ENCODE data around the gene VTI1A.

The VTI1A gene

DNA sequence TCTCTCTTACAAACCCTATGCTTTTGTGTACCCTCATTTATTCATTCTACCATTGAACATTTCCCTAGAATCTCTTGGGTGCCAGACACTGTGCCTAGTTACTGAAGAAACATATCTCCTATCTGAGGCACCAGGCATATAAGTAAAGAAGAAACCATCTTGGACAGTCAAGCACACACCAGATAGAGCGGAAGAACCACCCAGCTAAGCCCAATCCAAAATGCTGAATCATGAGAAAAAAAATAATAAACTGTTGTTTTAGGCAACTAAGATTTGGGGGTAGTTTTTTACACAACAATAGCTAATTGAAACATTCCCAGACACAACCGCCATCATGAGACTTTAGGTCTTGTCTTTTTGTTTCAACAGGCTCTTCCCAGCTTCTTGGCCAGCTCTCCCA lies 400.8 kb downstream of the VTI1A start:
- no peak overlapping the region for H3K9ac ChIP-seq
- H3K4me1 ChIP-seq (ENCODE audit: low read depth, poor library complexity, severe bottlenecking): no peaks in the 10 kb centered on the region
- no peaks in the 10 kb centered on the region for H3K79me2 ChIP-seq (ENCODE audit: insufficient read depth, low read depth)
- no peaks in the 10 kb centered on the region for H4K20me1 ChIP-seq (ENCODE audit: insufficient read depth)
- H3K27ac ChIP-seq: no peak overlapping the region
- H3K4me3 ChIP-seq (IDR thresholded peaks at IDR 0.05; ENCODE audit: insufficient read depth, low read depth, low read length): no peak overlapping the region
- TF ChIP-seq, protein P1, sequence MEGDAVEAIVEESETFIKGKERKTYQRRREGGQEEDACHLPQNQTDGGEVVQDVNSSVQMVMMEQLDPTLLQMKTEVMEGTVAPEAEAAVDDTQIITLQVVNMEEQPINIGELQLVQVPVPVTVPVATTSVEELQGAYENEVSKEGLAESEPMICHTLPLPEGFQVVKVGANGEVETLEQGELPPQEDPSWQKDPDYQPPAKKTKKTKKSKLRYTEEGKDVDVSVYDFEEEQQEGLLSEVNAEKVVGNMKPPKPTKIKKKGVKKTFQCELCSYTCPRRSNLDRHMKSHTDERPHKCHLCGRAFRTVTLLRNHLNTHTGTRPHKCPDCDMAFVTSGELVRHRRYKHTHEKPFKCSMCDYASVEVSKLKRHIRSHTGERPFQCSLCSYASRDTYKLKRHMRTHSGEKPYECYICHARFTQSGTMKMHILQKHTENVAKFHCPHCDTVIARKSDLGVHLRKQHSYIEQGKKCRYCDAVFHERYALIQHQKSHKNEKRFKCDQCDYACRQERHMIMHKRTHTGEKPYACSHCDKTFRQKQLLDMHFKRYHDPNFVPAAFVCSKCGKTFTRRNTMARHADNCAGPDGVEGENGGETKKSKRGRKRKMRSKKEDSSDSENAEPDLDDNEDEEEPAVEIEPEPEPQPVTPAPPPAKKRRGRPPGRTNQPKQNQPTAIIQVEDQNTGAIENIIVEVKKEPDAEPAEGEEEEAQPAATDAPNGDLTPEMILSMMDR (conservative IDR thresholded peaks at IDR 0.05; ENCODE audit: low read depth, low read length): no peak
- H3K36me3 ChIP-seq (ENCODE audit: insufficient read depth): no peaks in the 10 kb centered on the region
- no peak overlapping the region for H2AFZ ChIP-seq (ENCODE audit: low read depth)
- no peak overlapping the region for H3K4me2 ChIP-seq
- no peaks in the 10 kb centered on the region for H3K27me3 ChIP-seq (ENCODE audit: insufficient read depth, low read depth)

DNA sequence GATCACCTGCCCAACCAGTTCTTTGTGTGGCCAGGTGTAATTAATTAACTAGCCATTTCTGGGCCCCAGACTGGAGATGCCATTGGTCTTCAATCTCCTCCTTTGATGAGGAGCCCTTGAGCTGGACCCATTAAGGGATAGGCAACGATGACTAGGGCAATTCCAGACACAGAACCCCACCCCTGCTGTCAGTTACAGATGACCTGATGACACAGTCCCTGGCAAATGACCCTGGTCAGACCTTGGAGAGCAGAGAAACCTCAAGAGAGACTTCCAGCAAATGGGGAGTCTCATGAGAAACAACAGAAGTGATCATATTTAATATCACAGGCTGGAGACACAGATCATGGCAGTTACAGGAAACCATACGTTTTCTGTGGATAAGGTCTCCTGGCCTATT lies 401.2 kb downstream of the VTI1A start:
- Histone ChIP-seq H2AFZ (ENCODE audit: low read depth) (no peak overlapping the region), H3K4me2 (no peak overlapping the region), H3K79me2 (ENCODE audit: insufficient read depth, low read depth) (no peaks in the 10 kb centered on the region), H3K4me1 (ENCODE audit: low read depth, poor library complexity, severe bottlenecking) (no peaks in the 10 kb centered on the region), H3K9ac (no peak overlapping the region), H3K36me3 (ENCODE audit: insufficient read depth) (no peaks in the 10 kb centered on the region), H4K20me1 (ENCODE audit: insufficient read depth) (no peaks in the 10 kb centered on the region), H3K27me3 (ENCODE audit: insufficient read depth, low read depth) (no peaks in the 10 kb centered on the region), H3K27ac (no peak overlapping the region), H3K4me3 (IDR thresholded peaks at IDR 0.05; ENCODE audit: insufficient read depth, low read depth, low read length) (no peak overlapping the region)
- TF ChIP-seq, protein P1 (conservative IDR thresholded peaks at IDR 0.05; ENCODE audit: low read depth, low read length): no peak

DNA sequence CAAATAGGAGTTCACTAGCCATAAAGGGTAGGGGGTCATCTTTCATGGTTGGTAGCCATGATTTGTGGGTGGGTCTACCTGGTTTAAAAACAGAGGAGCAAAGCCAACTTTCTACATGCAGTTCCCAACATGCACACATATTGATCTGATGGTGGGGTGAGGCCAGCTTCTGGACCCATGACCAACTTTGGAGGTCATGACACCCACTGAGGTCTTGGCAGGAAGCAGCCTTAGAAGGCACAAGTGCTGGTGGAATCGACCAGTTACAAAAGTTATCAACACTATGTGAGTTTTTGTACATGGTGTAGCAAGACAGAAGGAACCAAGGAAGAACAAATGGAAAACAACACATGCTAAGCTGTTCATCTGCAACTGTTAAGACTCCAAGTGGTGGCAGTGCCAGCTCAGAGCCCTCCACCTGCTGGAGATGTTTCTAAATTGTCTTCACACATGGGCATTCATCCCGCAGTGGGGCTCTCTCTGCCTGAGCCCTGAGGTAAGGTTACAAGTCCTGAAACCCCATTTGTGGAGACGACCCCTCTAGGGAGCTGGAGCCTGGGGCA lies 401.9 kb downstream of the VTI1A start:
- Histone ChIP-seq H3K27ac (no peak overlapping the region), H3K36me3 (ENCODE audit: insufficient read depth) (no peaks in the 10 kb centered on the region), H3K4me3 (IDR thresholded peaks at IDR 0.05; ENCODE audit: insufficient read depth, low read depth, low read length) (no peak overlapping the region), H3K27me3 (ENCODE audit: insufficient read depth, low read depth) (no peaks in the 10 kb centered on the region), H2AFZ (ENCODE audit: low read depth) (no peak overlapping the region), H3K9ac (no peak overlapping the region), H4K20me1 (ENCODE audit: insufficient read depth) (no peaks in the 10 kb centered on the region), H3K79me2 (ENCODE audit: insufficient read depth, low read depth) (no peaks in the 10 kb centered on the region), H3K4me1 (ENCODE audit: low read depth, poor library complexity, severe bottlenecking) (no peaks in the 10 kb centered on the region), H3K4me2 (no peak overlapping the region)
- TF ChIP-seq, protein P1 (conservative IDR thresholded peaks at IDR 0.05; ENCODE audit: low read depth, low read length): no peak

DNA sequence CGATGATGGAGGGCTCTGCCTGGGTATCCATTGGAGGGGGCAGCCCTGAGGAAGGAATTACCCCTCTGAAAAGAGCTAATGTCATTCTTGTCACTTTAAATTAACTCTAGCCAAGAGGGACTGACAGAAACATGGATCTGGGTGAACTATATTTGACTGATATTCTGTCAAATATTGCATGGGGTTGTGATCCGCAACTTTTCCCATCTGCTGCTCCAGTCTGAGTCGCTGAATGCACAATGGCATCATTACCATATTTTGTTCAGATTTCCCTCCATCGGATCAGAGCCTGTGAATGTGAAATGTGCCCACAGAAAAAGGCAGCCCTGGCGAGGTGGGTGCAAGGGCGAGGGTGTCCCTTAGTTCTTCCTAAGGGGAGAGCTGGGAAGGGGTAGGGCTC lies 402.5 kb downstream of the VTI1A start:
- H3K27ac ChIP-seq: no peak overlapping the region
- no peak overlapping the region for H3K9ac ChIP-seq
- H2AFZ ChIP-seq (ENCODE audit: low read depth): no peak overlapping the region
- no peak overlapping the region for H3K4me3 ChIP-seq (IDR thresholded peaks at IDR 0.05; ENCODE audit: insufficient read depth, low read depth, low read length)
- H4K20me1 ChIP-seq (ENCODE audit: insufficient read depth): no peaks in the 10 kb centered on the region
- H3K27me3 ChIP-seq (ENCODE audit: insufficient read depth, low read depth): no peaks in the 10 kb centered on the region
- no peaks in the 10 kb centered on the region for H3K4me1 ChIP-seq (ENCODE audit: low read depth, poor library complexity, severe bottlenecking)
- no peak overlapping the region for H3K4me2 ChIP-seq
- no peaks in the 10 kb centered on the region for H3K36me3 ChIP-seq (ENCODE audit: insufficient read depth)
- no peaks in the 10 kb centered on the region for H3K79me2 ChIP-seq (ENCODE audit: insufficient read depth, low read depth)
- TF ChIP-seq, protein P1 (conservative IDR thresholded peaks at IDR 0.05; ENCODE audit: low read depth, low read length): no peak
